ENCODE results near the gene ZNF627.
"Not testable (repeated sequence)": the region's sequence is repeated elsewhere in the genome, so short reads cannot be mapped to it uniquely, and the experiment has no call there.

Gene ZNF627

DNA sequence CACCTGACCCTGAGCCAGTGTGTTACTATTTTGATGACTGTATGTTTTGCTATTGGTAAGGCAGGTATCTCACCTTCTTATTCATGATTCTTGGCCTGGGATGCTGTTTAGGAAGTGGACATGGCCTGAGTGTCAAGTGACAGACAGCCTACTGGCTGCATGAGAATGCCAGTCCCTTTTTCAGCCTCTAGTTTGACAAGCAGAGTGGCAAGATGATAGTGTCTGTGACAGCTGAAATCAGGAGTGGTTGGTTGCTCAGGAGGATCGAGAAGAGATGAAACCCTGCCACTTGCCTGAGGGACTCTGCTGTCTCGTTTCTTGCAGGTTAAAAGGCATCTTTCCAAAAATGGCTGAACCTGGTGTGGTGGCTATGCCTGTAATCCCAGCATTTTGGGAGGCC is 31.1 kb upstream of the ZNF627 start:
- TF ChIP-seq, protein P1, sequence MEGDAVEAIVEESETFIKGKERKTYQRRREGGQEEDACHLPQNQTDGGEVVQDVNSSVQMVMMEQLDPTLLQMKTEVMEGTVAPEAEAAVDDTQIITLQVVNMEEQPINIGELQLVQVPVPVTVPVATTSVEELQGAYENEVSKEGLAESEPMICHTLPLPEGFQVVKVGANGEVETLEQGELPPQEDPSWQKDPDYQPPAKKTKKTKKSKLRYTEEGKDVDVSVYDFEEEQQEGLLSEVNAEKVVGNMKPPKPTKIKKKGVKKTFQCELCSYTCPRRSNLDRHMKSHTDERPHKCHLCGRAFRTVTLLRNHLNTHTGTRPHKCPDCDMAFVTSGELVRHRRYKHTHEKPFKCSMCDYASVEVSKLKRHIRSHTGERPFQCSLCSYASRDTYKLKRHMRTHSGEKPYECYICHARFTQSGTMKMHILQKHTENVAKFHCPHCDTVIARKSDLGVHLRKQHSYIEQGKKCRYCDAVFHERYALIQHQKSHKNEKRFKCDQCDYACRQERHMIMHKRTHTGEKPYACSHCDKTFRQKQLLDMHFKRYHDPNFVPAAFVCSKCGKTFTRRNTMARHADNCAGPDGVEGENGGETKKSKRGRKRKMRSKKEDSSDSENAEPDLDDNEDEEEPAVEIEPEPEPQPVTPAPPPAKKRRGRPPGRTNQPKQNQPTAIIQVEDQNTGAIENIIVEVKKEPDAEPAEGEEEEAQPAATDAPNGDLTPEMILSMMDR (IDR thresholded peaks at IDR 0.05; ENCODE audit: low read depth, low read length): no peak
- no peak overlapping the region for H3K4me3 ChIP-seq (ENCODE audit: low read depth, low read length)

DNA sequence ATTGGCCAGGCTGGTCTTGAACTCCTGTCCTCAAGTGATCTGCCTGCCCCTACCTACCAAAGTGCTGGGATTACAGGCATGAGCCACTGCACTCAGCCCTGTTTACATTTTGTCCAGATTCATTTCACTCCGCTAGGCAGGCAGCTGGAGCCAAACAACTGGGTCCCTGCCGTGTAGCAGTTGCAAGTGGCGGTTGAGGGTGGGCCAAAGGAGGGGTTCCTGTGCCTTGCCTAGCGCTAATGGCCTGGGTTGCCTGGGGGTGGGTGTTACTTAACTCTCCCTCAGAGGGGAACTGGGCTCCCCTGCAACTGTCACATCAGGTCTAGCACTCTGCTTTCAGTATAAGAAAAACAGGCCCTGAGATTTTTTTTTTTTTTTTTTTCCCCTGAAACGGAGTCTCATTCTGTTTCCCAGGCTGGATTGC is 27.2 kb upstream of the ZNF627 start:
- TF ChIP-seq, protein P1 (IDR thresholded peaks at IDR 0.05; ENCODE audit: low read depth, low read length): no peak
- no peak overlapping the region for H3K4me3 ChIP-seq (ENCODE audit: low read depth, low read length)

GRCh38 chr19:11573354-11573753 is 23.9 kb upstream of the ZNF627 start:
- not testable (repeated sequence) for H3K4me3 ChIP-seq (ENCODE audit: low read depth, low read length)

DNA sequence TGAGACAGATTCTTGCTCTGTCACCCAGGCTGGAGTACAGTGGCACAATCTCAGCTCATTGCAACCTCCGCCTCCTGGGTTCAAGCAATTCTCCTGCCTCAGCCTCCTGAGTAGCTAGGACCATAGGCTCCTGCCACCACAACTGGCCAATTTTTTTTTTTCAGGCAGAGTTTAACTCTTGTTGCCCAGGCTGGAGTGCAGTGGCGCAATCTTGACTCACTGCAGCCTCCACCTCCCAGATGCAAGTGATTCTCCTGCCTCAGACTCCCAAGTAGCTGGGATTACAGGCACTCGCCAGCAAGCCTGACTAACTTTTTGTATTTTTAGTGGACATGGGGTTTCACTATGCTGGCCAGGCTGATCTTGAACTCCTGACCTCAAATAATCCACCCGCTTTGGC is 23.5 kb upstream of the ZNF627 start:
- not testable (repeated sequence) for H3K4me3 ChIP-seq (ENCODE audit: low read depth, low read length)

- TF ChIP-seq, protein P1 (IDR thresholded peaks at IDR 0.05; ENCODE audit: low read depth, low read length): no peak
- H3K4me3 ChIP-seq (ENCODE audit: low read depth, low read length): no peak overlapping the region
These were observed 22.6 kb upstream of the ZNF627 start for GRCh38 chr19:11574689-11575088.

DNA sequence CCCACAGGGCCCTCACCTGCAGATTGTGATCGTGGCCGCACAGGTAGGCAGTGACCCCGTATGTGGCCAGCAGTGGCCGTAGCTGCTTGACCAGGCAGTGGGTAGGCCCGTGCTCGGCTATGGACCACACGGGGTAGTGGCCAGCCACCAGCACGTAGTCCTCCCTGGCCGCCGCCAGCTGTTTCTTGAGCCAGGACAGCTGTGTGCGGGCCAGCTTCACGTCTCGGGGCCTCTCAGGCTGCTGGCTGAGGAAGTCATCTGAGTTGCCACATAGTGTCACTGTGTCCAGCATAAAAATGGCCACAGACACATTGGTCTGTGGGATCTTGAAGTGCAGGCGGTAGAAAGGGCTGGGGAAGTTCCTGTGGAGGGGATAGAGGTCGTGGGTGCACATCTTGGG is 21.1 kb upstream of the ZNF627 start:
- no peak overlapping the region for H3K4me3 ChIP-seq (ENCODE audit: low read depth, low read length)
- TF ChIP-seq, protein P1 (IDR thresholded peaks at IDR 0.05; ENCODE audit: low read depth, low read length): no peak

DNA sequence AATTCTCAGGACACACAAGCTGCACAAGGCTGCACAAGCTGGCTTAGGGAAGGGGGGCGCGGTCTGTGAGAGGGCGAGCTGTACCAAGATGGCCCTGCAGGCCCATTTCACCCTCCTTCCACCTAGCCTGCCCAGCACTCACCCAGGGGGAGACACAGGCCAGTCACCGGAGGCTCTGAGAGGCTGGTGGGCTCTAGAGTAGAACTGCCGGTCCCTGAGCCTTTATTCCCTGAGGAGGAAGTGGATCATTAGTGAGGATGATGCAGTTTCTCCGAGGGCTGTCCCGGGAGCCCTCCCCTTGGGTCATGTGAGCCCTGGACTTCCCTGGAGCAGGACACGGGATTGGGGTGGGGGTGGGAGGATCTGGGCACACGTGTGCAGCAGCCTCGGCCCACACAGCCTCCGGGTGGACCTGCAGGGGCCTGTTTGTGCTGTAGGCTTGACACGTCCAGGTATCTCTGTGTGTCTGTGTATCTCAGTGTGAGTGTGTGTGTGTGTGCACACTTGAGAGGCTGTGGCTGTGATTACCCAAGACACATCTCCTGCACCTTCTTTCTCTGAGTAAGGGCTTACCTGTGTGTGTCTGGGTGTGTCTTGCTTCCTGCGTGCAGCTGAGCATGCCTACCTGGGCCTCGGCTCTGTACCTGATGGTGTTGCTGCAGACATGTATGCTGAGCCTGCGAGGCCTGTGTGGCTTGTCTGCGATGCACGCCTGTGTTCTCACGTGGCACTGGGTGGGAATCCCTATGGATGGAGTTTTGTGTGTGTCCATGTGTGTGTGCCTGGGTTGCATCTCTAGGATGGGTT is 19.6 kb upstream of the ZNF627 start, which contains the start of gene ACP5:
TSS of gene ACP5 (minus strand) at position 195 of the 807 bp plus-strand sequence. CDS start 328 bp downstream, outside the sequence.
- no peak within 1 kb of the TSS for H3K4me3 ChIP-seq (ENCODE audit: low read depth, low read length)
- TF ChIP-seq, protein P1 (IDR thresholded peaks at IDR 0.05; ENCODE audit: low read depth, low read length): no peak

GRCh38 chr19:11578258-11579142 is 18.8 kb upstream of the ZNF627 start:
- H3K4me3 ChIP-seq (ENCODE audit: low read depth, low read length): no peak overlapping the region
- TF ChIP-seq, protein P1 (IDR thresholded peaks at IDR 0.05; ENCODE audit: low read depth, low read length): no peak

Measured in WI38 (cell line).